CD4-positive, alpha-beta T cell treated with Interleukin-15 for 4 hours (primary cell): ENCODE measurements around the gene KRTAP2-1.
"Not testable (repeated sequence)": the region's sequence is repeated elsewhere in the genome, so short reads cannot be mapped to it uniquely, and the experiment has no call there.

ENCODE experiments used
- DNase-seq: peaks from one replicate; pipeline ENCODE4 v3.0.0-alpha.2; 2020; ENCODE audit warnings: low spot score

The KRTAP2-1 gene

DNA sequence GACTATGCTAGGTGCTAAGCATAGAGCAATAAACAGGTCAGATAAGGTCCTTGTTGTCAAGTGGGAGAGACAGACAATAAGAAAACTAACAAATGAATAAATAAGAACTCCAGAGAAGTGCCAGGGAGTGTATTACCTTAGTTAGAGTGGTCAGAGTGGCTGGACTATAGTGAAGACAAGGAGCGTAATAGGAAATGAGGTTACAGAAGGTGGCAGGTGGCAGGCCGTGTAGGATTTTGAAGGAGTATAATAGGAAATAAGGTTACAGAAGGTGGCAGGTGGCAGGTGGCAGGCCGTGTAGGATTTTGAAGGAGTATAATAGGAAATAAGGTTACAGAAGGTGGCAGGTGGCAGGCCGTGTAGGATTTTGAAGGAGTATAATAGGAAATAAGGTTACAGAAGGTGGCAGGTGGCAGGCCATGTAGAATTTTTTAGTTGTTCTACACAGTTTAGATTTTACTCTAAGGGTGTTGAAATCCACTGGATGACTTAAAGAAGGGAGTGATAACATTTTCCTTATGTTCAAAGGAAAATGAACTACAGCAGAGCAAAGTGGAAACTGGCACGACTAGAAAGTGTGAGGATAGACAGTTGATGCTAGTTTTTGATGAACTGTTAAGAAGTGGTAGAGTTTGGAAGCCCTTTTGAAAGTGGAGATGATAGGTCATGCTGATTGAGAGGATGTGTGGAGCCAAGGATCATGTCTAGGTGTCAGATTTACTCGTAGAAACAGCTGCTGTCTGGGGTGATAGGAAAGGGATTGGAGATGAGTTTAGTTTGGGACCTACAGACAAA, 34.6 kb downstream of the KRTAP2-1 start:
- DNase-seq = no peak

DNA sequence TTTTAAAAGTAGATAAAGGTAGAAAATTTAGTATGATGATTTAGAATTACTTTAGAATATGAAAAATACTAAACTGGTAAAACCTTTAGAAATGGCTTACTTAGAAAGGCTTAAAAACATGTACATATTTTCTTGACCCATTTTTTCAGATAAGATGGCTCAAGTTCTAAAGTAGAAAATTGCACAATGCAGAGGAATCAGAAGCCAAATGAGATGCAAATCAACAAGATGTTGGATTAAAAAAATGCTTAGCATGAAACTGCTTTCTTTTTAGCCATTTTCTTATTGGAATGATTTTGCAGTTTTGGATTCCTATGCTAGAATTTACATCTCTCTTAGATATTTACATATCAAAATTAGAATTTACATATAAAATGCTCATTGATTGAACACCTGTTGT, 36.7 kb downstream of the KRTAP2-1 start:
- no peak for DNase-seq

GRCh38 chr17:41009936-41010335, 37.2 kb downstream of the KRTAP2-1 start:
- no peak for DNase-seq

- no peak for DNase-seq
Observed at GRCh38 chr17:41009301-41009760, 37.8 kb downstream of the KRTAP2-1 start.

DNA sequence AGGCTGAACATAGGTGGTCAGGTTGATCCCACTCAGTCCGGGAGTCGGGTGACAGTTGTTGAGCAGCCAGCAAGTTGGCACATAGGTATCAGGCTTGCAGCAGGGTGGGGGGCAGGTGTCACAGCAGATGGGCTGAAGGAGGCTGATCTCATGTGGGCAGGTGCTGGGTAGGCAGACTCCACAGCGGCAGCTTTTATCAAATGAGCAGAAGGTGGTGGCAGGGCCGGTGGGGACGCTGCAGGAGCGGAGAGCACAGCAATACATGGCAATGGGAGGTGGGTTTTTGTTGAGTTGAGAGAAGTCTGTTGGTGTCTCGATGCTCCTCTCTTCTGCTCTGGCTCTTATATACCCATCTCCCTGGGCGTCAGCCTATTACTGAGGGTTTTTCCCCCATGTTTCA, 38.3 kb downstream of the KRTAP2-1 start, which contains the start of gene KRTAP3-1:
KRTAP3-1 (minus strand) TSS at position 318 of the 400 bp plus-strand sequence; CDS start at position 264, 54 bp downstream.
- DNase-seq = no peak

- no peak for DNase-seq
Observed at GRCh38 chr17:41004397-41004796, 42.7 kb downstream of the KRTAP2-1 start.

- DNase-seq = no peak
Observed at GRCh38 chr17:41003926-41004325, 43.2 kb downstream of the KRTAP2-1 start.

- DNase-seq = no peak
Observed at GRCh38 chr17:41002814-41003213, 44.3 kb downstream of the KRTAP2-1 start.

GRCh38 chr17:41001795-41002194, 45.3 kb downstream of the KRTAP2-1 start:
- no peak for DNase-seq

- DNase-seq = not testable (repeated sequence)
Observed at GRCh38 chr17:40999563-40999962, 47.6 kb downstream of the KRTAP2-1 start, which contains the start of gene KRTAP3-2. Gene KRTAP3-2 (minus strand): TSS chr17:40999906. CDS start chr17:40999853, 53 bp downstream.

- no peak for DNase-seq
Observed at GRCh38 chr17:40997361-40997760, 49.8 kb downstream of the KRTAP2-1 start.

GRCh38 chr17:40996829-40997228, 50.3 kb downstream of the KRTAP2-1 start:
- no peak for DNase-seq
